ENCODE measurements around the gene SUMF1.

Gene SUMF1

DNA sequence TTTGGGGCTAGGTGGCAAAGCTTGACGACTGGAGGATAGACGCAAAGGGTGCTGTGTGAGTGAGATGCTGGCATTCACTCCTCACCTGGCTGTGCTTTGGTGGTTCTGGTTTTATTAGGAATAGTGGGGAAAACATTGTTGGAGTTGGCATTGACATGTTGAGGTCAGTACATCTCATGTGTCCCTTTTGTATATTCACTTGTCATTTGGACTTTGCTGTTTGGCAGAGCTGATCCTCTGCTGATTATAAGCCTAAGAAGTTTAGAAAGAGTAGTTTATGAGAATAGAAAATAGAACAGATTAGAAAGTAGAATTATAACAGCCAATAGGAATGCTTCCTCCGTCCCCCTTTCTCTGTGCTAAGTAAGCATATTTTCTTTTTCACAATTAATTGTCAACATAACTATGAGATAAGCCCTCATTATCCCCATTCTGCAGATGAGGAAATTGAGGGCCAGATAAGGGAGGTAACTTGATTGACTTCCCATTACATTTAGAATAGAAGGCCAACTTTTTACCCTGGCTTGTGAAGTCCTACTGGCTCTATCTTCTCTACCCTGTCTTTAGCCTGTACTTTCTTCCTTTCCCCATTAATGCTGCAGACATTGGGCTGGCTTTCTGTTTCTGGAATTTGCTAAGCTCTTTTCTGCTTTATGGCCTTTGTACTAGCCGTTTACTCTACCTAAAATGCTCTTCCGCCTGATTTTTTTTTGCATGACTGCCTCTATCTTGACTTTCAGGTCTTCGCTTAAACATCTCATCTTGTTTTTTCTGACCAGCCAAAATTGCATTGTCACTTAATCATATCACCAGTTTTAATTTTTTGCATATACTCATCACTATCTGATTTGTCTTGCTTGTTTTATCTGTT, 38.9 kb upstream of the SUMF1 start:
- peak overlapping the region; percentile 89 for H3K27ac Mint-ChIP-seq
- peaks cover 75% of the 10 kb centered on the region for H3K4me1 Mint-ChIP-seq
- peaks cover 15% of the 10 kb centered on the region for H3K36me3 Mint-ChIP-seq
- H3K27me3 Mint-ChIP-seq: no peaks in the 10 kb centered on the region
- no peak for DNase-seq (ENCODE audit: low spot score in 2 of 2)
- no peaks in the 10 kb centered on the region for H3K9me3 Mint-ChIP-seq
- peak overlapping the region; percentile 82 for H3K4me3 Mint-ChIP-seq
- ATAC-seq (ENCODE audit: low read depth): no peak

DNA sequence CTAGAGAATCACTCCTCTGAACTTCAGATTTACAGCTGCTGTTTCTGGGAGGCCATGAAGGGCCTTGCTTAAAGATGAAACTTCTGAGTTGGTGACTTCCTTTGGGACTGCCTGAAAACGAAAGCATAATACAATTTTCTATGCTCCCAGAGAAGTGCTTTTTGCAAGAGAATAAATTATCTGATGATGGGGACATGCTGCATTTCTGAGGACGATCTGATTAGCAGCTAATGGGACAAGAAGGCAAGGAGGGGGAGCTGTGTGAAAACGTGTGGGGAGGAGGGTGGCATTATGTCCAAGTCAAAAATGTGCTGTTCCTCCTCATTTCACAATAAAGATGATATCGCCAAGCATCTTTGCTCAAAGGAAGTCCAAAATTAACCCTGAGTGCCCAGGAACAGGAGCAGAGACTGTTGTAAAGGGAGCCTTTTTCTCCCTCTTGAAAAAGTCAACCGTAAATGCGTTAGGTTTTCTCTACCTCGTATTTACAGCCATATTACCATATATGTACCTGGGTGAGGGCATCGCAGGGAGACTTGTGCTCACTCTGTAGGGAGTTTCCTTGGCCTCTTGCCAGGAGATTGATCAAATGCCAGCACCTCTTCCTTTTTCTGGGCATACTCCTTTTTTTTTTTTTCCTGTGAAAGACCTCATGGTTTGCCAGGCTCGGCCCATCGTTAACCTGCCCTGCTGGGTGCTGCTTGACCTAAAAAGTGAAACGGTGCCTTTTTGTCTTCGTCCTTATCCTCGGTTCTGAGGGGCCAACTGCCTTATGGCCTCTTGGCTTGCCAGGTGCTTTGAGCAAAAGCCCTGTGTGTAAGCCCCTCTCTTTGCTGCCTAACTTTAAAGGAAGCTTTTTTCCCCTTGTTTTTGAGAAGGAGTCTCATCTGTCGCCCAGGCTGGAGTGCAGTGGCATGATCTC, 37.5 kb upstream of the SUMF1 start:
- Mint-ChIP-seq H3K27ac (peak overlapping the region; percentile 89), H3K27me3 (no peaks in the 10 kb centered on the region), H3K9me3 (no peaks in the 10 kb centered on the region), H3K36me3 (peaks cover 11% of the 10 kb centered on the region), H3K4me1 (peaks cover 62% of the 10 kb centered on the region), H3K4me3 (peak overlapping the region; percentile 82)
- DNase-seq (ENCODE audit: low spot score in 2 of 2): peak in 1 of 2 donors; percentile 18
- peak; percentile 23 for ATAC-seq (ENCODE audit: low read depth)

DNA sequence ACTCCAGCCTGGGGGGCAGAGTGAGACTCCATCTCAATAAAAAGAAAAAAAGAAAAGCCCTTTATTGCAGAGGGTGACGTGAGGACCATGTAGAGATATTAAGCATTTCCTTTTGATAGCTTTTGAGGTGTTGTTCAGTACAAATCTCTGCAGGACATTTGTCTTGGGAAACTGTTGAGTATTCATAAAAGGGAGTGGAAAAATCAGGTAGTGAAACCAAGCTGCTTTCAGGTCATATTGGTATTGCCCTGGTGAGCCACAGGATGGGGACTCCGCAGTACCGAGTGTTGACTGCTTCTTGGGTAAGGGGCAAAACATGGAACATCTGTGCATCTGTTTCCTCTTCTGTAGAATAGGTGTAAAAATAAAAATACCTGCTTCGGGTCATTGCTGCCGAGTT, 36.0 kb upstream of the SUMF1 start:
- peak overlapping the region; percentile 82 for H3K4me3 Mint-ChIP-seq
- H3K9me3 Mint-ChIP-seq: no peaks in the 10 kb centered on the region
- peaks cover 62% of the 10 kb centered on the region for H3K4me1 Mint-ChIP-seq
- H3K27me3 Mint-ChIP-seq: no peaks in the 10 kb centered on the region
- ATAC-seq (ENCODE audit: low read depth): peak; percentile 93
- peak overlapping the region; percentile 89 for H3K27ac Mint-ChIP-seq
- peaks cover 9% of the 10 kb centered on the region for H3K36me3 Mint-ChIP-seq
- DNase-seq (ENCODE audit: low spot score in 2 of 2): peak; percentile 31 to 50

DNA sequence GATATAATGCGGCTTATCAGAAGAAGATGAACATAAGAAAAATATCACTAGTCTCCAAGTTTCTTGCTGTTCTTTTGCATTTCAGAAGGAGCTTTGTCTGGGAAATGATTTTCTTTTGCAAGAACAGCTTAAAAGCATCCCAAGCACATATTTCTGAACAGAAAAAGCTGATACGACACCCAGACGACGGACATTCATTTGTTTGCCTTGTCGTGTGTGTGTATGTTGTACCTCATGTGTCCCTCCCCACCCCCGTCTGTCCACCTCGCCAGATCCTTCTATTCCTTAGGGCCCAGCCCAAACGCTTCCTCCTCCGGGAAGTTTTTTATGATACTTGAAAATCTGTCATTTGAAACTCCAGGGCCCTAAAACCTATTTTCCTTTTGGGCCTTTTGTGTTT, 34.9 kb upstream of the SUMF1 start:
- Mint-ChIP-seq H3K4me1 (peaks cover 55% of the 10 kb centered on the region), H3K27ac (peak overlapping the region; percentile 89), H3K27me3 (no peaks in the 10 kb centered on the region), H3K36me3 (peaks cover 15% of the 10 kb centered on the region), H3K9me3 (no peaks in the 10 kb centered on the region), H3K4me3 (no peak overlapping the region)
- DNase-seq (ENCODE audit: low spot score in 2 of 2) (no peak), ATAC-seq (ENCODE audit: low read depth) (no peak)

DNA sequence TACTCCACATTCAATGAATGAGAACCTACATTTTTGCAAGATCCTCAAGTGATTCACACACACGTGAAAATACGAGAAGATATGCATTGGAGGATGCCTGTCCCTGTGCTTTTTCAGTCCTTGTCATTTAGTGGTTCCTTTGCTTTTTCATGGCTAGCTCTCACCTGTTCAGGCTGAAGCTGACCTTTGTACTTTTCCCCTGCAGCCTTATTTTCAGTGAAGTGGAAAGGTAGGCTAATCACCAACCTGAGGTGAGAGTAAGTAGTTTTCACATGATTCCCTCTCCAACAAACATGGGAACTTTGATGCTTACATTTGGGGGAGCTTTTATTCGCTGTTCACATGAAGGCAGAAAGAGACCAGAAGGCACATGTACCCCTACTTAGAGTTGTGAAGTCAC, 34.4 kb upstream of the SUMF1 start:
- H3K9me3 Mint-ChIP-seq: no peaks in the 10 kb centered on the region
- H3K4me1 Mint-ChIP-seq: peaks cover 57% of the 10 kb centered on the region
- H3K27me3 Mint-ChIP-seq: no peaks in the 10 kb centered on the region
- peak overlapping the region; percentile 89 for H3K27ac Mint-ChIP-seq
- ATAC-seq (ENCODE audit: low read depth) (no peak), DNase-seq (ENCODE audit: low spot score in 2 of 2) (no peak)
- H3K36me3 Mint-ChIP-seq: peaks cover 17% of the 10 kb centered on the region
- H3K4me3 Mint-ChIP-seq: no peak overlapping the region

DNA sequence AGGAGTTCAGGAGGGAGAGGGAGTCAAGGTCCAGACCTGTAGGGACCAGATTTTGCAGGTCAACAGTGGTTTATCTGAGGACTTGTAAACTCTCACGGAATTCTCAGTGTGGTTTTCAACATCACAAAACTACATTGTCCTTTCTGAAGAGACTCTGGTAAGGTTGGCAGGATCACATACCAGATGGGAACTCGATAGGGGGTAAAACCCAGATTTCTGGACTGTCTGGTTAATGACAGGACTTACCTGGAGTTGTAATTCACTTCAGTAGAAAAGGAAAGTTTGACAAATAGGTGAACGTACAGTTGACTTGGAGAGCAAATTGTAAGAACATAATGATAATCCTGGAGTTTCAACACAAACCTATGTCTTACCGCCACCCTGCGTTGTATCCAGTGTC, 31.4 kb upstream of the SUMF1 start:
- Mint-ChIP-seq H3K27ac (peak overlapping the region; percentile 56), H3K4me3 (no peak overlapping the region), H3K36me3 (peaks cover 24% of the 10 kb centered on the region), H3K9me3 (no peaks in the 10 kb centered on the region), H3K27me3 (no peaks in the 10 kb centered on the region), H3K4me1 (peaks cover 48% of the 10 kb centered on the region)
- DNase-seq (ENCODE audit: low spot score in 2 of 2) (no peak), ATAC-seq (ENCODE audit: low read depth) (no peak)

DNA sequence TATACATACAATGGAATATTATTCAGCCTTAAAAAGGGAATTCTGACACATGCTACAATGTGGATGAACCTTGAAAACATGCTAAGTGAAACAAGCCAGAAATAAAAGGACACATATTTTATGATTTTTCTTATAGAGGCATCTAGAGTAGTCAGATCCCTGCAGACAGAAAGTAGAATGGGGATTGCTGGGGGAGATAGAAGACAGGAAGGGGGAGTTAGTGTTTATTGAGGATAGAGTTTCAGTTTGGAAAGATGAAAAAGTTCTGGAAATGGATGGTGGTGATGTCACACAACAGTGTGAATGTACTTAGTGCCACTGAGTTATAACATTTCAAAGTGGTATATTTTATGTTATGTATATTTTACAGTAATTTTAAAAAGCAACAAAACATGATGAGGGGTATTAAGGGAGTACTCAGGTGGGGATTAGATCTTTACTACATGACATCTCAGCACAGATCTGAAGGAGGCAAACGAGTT, 30.8 kb upstream of the SUMF1 start:
- Mint-ChIP-seq H3K27ac (peak overlapping the region; percentile 56), H3K4me3 (no peak overlapping the region)

DNA sequence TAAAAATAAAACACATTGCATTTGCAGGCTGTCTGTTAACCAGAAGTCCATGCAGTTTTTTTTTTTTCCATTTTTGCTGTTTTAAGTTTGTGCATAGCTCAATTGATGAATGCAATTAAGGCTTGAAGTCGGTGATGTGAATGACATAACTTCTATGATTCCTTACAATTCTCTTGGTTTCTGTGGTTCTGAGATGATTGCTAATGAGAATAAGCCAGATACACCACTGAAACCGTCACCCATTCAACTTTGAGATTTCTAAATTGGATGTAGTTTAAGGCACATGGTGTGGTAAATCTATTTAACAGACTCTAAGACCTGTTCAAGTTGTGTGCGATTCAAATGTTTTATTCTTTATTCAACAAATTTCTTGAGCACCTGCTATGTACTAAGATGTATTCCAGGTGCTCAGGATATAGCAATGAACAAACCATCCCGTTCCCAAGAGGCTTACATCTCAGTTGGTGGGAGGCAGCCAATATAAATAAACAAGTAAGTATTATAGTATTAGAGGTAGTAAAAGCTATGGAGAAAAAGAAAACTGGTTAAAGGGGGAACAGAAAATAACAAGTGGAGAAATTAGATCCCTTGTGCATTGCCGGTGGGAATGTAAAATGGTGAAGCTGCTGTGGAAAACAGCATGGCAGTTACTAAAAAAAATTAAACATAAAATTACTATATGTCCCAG, 30.1 kb upstream of the SUMF1 start:
- Mint-ChIP-seq H3K4me1 (peaks cover 41% of the 10 kb centered on the region), H3K9me3 (no peaks in the 10 kb centered on the region), H3K36me3 (peaks cover 24% of the 10 kb centered on the region), H3K27ac (peak overlapping the region; percentile 96), H3K4me3 (peak overlapping the region; percentile 21), H3K27me3 (no peaks in the 10 kb centered on the region)
- ATAC-seq (ENCODE audit: low read depth): no peak
- DNase-seq (ENCODE audit: low spot score in 2 of 2): no peak

More for the DNA sequence above, 30.8 kb upstream of the SUMF1 start:
- DNase-seq (ENCODE audit: low spot score in 2 of 2): no peak
- ATAC-seq (ENCODE audit: low read depth): no peak
- Mint-ChIP-seq H3K36me3 (peaks cover 24% of the 10 kb centered on the region), H3K27me3 (no peaks in the 10 kb centered on the region), H3K4me1 (peaks cover 42% of the 10 kb centered on the region), H3K9me3 (no peaks in the 10 kb centered on the region)

DNA sequence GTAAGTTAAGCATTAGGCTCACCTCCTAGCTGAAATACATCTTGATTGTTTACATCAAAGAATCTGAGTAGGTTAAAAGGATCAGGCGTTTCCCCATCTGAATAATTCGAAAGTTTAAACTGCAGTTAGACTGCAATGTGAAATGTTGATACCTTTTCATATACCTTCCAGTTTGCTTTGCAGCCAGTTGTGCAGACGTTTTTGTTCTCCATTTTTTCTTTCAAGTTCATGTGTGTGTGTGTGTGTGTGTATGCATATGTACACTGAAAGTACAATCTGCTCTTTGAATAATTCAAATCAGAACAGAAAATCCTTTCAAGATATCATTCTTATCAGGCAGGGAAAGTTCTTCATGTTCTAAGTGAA, 29.0 kb upstream of the SUMF1 start:
- ATAC-seq (ENCODE audit: low read depth): no peak

DNA sequence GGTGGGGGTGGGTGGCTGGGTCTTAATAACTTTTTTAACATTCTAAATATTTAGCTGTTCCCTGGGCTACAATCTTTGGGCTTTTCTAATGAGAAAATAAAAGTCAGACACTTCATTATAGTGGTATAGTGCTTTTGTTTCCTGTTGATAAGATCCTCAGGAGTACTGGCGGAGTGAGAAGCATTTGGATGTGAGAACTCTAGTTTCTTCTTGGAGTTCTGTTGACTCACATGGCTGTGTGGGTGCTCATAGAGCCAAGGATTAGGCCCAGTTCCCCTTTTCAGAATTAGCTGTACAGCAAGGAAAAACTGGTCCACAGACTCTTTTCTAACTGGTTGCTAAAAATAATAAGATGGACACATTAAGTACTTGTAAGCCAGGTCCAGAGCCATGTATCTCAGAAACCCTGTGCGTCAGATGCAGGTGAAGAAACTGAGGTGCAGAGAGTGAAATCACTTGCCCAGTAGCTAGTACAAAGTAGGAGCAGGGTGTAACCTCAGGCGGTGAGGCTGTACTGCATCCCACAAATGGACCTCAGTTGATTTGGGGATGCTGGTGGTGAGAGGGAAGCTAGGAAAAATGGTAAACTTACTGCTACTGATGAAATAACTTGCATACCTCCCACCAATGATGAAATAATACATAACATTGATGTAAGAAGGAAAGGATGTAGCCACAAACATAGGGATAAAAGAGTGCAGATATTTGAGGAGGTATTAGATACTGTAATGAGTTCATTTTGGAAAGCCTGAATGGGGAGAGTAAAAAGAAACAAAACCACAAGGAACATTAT, 28.4 kb upstream of the SUMF1 start:
- Mint-ChIP-seq H3K4me3 (peak overlapping the region; percentile 99), H3K27me3 (no peaks in the 10 kb centered on the region), H3K27ac (peak overlapping the region; percentile 96), H3K4me1 (peaks cover 35% of the 10 kb centered on the region), H3K9me3 (no peaks in the 10 kb centered on the region), H3K36me3 (peaks cover 24% of the 10 kb centered on the region)
- DNase-seq (ENCODE audit: low spot score in 2 of 2) (no peak), ATAC-seq (ENCODE audit: low read depth) (no peak)

More for the DNA sequence above, 29.0 kb upstream of the SUMF1 start:
- Mint-ChIP-seq H3K27me3 (no peaks in the 10 kb centered on the region), H3K4me1 (peaks cover 35% of the 10 kb centered on the region), H3K9me3 (no peaks in the 10 kb centered on the region), H3K36me3 (peaks cover 24% of the 10 kb centered on the region), H3K4me3 (peak overlapping the region; percentile 99), H3K27ac (peak overlapping the region; percentile 96)
- DNase-seq (ENCODE audit: low spot score in 2 of 2): no peak

DNA sequence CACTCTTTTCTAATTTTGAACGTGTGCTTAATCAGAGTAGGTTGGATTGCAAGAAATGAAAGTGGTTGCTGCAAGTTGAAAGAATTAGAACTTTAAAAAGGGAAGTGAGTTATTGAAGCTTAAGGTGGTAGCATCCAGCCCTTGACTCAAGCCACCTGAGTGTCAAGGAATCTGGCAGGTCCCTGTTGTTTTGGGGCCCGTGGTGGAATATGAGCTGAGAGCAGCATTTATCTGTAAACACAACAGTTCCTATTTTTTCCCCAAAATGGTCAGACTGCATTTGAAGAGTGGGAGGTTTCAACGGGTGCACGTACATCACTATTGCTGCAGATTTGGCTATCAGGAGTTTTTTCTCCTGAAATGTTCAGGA, 27.8 kb upstream of the SUMF1 start:
- peak overlapping the region; percentile 96 for H3K27ac Mint-ChIP-seq
- H3K36me3 Mint-ChIP-seq: peaks cover 20% of the 10 kb centered on the region
- peak overlapping the region; percentile 99 for H3K4me3 Mint-ChIP-seq
- DNase-seq (ENCODE audit: low spot score in 2 of 2) (no peak), ATAC-seq (ENCODE audit: low read depth) (peak; percentile 23)
- peaks cover 35% of the 10 kb centered on the region for H3K4me1 Mint-ChIP-seq
- no peaks in the 10 kb centered on the region for H3K9me3 Mint-ChIP-seq
- H3K27me3 Mint-ChIP-seq: no peaks in the 10 kb centered on the region

DNA sequence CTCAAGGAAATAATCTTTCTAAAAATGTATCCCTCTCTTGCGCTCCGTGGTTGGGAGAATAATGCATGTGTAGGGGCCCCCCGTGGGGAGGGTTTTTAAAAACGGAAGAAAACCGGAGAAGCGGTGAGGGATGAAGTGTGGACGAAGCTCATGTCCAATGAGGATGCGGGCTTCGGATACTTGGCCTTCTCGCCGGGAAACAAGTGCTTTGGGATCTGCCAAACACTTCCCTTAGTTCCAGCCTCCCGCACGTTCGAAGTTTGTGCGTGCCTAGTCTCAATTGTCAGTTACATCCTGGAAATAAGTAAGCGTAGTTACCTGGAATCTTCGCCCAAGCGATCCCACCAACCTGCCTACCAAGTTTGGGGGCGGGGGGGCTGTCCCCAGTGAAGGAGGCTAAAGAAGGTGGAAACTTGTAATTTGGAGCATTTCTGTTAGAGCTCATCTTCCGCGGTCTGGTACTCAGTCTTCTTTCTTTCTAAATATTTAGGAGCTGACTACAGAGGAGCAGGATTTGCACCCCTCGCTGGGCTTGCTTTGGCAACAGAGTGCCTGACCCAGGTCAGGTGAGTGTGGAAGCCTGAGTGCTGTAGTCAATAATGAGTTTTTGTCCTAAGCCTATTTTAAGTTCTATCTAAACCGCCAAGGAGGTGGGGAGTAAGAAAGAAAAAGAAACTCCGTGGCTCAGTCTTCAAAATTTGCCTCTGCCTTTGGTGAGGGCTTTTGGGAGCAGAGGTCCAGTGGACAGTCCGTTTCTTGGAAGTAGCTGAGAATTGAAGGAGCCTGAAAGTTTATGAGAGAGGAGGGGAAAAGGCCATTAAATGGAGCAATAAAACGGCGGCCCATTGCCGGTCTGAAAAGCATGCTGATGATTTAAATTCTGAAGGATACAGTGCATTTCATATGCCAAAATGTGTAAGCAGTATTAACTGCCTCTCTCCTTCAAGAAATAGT, 27.1 kb upstream of the SUMF1 start:
- DNase-seq (ENCODE audit: low spot score in 2 of 2): no peak
- H3K36me3 Mint-ChIP-seq: peaks cover 18% of the 10 kb centered on the region

More for the DNA sequence above, 27.1 kb upstream of the SUMF1 start:
- H3K4me3 Mint-ChIP-seq: peak overlapping the region; percentile 99
- no peaks in the 10 kb centered on the region for H3K27me3 Mint-ChIP-seq
- H3K27ac Mint-ChIP-seq: peak overlapping the region; percentile 96
- H3K4me1 Mint-ChIP-seq: peaks cover 35% of the 10 kb centered on the region
- H3K9me3 Mint-ChIP-seq: no peaks in the 10 kb centered on the region
- no peak for ATAC-seq (ENCODE audit: low read depth)

Measured in memory B cell (primary cell).